Fibroblast of upper back skin (primary cell): ENCODE data around the gene TCF12.
"Not testable (repeated sequence)": the region's sequence is repeated elsewhere in the genome, so short reads cannot be mapped to it uniquely, and the experiment has no call there.

Experiments
- DNase-seq: peaks from one replicate; pipeline ENCODE4 v3.0.0-alpha.2; 2013

The TCF12 gene

GRCh38 chr15:57146506-57147201 lies 228.2 kb downstream of the TCF12 start:
- peak; percentile 70 for DNase-seq

- no peak for DNase-seq
These were observed 229.2 kb downstream of the TCF12 start for GRCh38 chr15:57147621-57148020.

GRCh38 chr15:57148262-57148661 lies 229.8 kb downstream of the TCF12 start:
- DNase-seq, result no peak

DNA sequence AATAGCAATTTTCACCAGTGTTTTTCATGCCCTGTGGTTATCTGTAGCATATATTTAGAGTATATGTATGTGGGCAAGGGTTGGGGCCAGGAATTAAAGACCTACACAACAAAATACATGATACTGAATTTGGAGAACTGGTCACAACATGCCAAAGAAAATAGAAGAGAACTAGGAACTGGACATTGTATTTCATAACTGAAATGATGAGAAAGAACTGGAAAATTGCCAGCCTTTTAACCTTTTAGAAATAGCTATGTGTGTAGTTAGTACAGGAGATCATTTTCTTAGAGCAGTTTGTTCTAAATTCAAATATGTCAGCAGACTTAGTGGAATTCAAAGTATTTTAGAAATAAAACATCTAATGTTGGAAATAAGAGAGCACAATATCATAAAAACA lies 230.8 kb downstream of the TCF12 start:
- DNase-seq, result peak; percentile 51

DNA sequence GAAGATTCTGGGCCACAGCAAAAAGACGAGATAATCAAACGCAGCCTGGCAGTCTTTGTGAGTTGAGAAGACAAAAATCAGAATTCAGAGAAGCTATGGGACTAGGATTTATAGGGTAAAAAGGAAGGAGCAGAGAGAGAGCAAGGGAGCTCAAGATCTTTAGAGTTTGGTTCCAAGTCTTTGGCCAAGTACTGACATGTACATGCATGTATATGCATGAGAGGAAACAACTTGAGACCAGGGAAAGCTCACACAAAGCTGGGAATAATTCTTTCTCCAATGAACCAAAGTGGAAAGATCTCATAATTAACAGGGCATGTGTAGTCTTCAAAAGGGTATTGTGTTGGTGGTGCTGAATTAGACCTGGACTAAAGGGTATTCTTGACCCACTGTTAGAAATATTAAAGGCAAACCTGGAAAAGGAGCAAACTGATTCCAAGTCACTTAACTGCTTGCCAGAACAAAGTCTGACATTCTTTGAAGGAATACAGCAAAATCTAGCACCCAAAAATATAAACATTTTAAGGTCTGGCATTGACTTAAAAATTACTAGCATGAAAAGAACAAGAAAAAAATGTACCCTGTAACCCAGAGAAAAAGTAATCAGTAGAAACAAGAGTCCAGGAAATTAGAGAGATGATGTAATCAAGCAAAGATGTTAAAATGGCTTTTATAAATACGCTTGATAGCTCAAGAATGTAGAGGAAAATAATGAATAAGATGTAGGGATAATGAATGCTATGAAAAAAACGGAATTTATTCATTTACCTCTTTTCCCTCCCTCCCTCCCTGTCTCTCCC lies 231.8 kb downstream of the TCF12 start:
- DNase-seq, result peak; percentile 25

GRCh38 chr15:57150866-57151203 lies 232.4 kb downstream of the TCF12 start:
- DNase-seq, result not testable (repeated sequence)

- DNase-seq, result no peak
These were observed 233.7 kb downstream of the TCF12 start for GRCh38 chr15:57152133-57152532.

DNA sequence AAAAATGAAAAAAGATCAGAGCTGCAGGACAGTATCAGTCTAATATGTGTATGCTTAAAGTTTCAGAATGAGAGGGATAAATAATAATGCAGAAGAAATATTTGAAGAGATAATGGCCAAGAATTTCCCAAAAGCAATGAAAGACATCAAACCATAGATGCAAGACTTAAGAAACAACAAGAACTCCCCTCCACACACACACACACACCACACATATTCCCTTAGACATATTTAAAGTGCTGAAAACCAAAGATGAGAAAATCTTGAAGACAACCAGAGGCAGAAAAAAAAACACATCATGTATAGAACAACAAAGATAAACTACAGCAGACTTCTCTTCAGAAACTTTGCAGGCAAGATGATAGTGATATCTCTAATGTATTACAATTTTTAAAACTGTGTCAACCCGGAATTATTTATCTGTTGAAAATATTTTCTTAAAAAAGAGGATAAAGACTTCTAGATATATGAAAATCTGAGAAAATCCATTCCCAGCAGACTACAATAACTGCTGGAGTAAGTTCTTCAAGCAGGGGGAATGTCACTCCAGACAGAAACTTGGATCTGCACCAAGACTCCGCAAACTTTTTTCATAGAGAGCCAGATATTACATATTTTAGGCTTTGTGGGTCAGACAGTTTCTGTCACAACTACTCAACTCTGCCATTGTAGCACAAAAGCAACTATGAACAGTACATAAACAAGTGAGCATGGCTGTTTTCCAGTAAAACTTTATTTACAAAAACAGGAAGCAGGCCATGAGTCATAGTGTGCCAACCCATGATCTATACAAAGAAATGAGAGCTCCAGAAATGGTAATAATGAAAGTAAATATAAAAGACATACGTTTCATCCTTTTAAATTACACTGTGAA lies 234.5 kb downstream of the TCF12 start:
- DNase-seq, result peak; percentile 41

DNA sequence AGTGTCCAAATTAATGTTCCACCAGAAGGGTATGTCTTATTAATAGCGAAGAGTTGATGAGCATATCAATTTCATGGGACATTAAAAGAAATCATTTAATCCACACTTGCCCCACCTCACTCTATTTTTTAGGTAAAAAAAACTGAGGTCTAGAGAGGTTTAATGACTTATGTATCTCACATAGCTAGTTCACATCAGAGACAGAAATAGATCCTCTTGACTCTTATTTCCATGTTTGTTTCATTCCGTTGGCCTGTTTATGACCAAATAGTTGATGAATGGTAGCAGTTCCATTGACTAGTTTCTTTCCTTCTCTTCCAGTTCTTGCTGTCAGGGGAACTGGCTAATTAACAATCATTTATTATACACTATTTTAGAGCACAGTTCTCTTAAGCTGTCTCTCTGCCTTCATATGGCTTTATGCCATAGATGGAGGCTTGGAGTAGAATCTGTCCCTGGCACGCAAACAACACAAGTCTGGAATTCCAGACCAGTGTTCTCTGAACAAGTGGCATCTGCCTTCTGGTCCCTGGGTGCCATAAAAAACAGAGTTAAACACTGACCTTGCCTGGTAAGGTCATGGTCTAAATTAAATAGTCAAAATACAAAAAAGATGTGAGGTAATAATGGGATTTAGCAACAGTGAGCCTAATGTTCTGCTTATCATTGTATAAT lies 237.9 kb downstream of the TCF12 start:
- DNase-seq, result no peak

- peak; percentile 35 for DNase-seq
These were observed 240.1 kb downstream of the TCF12 start for GRCh38 chr15:57158589-57158988.

- DNase-seq, result no peak
These were observed 240.7 kb downstream of the TCF12 start for GRCh38 chr15:57158997-57159668.

GRCh38 chr15:57159767-57160166 lies 241.3 kb downstream of the TCF12 start:
- no peak for DNase-seq

- peak; percentile 89 for DNase-seq
These were observed 242.5 kb downstream of the TCF12 start for GRCh38 chr15:57160823-57161560.

DNA sequence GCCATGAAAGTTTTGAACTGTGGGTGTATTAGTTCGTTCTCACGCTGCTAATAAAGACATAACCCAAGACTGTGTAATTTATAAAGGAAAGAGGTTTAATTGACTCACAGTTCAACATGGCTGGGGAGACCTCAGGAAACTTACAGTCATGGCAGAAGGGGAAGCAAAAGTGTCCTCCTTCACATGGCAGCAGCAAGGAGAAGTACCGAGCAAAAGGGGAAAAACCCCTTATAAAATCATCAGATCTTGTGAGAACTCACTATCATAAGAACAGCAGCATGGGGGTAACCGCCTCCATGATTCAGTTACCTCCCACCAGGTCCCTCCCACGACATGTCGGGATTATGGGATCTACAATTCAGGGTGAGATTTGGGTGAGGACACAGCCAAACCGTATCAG lies 245.8 kb downstream of the TCF12 start:
- DNase-seq, result not testable (repeated sequence)

DNA sequence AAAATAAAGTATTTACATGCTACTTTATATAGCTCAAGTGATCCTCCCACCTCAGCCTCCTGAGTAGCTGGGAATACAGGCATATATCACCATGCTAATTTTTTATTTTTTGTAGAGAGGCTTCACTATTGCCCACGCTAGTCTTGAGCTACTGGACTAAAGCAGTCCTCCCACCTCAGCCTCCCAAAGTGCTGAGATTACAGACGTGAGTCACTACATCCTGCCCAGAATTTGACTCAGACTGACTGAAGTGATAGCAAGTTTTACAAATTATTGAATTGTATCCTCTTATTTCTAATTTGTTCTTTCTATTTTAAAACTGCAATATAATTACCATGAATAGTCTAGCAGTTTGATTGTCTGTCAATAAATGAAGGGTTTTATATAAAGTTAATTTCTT lies 247.5 kb downstream of the TCF12 start:
- peak; percentile 28 for DNase-seq

DNA sequence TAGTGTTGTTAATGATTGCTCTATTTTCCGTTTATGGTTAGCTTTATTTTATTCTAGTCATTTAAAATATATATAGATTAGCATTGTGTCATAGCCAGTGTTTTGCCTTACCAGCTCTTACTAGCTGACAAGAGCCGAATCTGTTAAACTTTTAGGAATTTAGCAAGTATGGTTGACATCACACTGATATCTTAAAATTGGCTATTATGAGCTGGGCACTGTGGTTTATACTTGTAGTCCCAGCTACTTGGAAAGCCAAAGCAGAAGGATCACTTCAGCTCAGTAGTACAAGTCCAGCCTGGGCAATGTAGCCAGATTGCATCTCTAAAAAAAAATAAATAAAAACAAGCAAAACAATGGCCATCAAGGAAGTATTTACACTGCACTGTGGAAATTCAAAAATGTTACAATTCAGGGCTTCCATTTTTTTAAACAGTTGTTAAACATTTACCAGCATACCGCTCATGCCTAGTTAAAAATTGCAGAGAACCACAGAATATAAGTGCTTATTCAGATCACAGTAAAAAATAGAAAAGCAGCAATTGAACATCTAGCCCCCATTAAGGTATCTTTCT lies 249.5 kb downstream of the TCF12 start:
- DNase-seq, result no peak

GRCh38 chr15:57169643-57170042 lies 251.2 kb downstream of the TCF12 start:
- no peak for DNase-seq

GRCh38 chr15:57171426-57171825 lies 253.0 kb downstream of the TCF12 start:
- DNase-seq, result no peak

GRCh38 chr15:57172925-57173324 lies 254.5 kb downstream of the TCF12 start:
- peak; percentile 32 for DNase-seq

GRCh38 chr15:57183041-57183440 lies 264.6 kb downstream of the TCF12 start:
- DNase-seq, result peak; percentile 57
